Thoracic aorta (tissue), 2 donors: ENCODE results near the gene TMED8. TPM values are rescaled to one million over a fixed set of nuclear protein-coding genes. Genes with fewer than 3 reads are reported as not detected.
A peak's percentile ranks its signal among the peaks of the same experiment; 100 is the strongest.

ENCODE experiments used
- ATAC-seq: fragments of 150-250 bp; one replicate; pipeline ENCODE4 v1.8.0; 2017; ENCODE audit warnings: low read depth; ENCODE audit not compliant: insufficient number of reproducible peaks, low FRiP score
- DNase-seq: peaks from one replicate; pipeline ENCODE4 v3.0.0-alpha.2; 2020; ENCODE audit warnings: low spot score
- H3K27ac ChIP-seq, 2 donors: fragments of 200-600 bp; sonication (generic); 1 replicate in 1 of 2; 2 replicates in 1 of 2; pipeline ENCODE4 v1.5.1; 2016; ENCODE audit warnings: mild to moderate bottlenecking in 2 of 2, moderate library complexity in 2 of 2
- H3K27me3 ChIP-seq: fragments of 200-600 bp; sonication (generic); replicated peaks from 2 replicates; pipeline ENCODE4 v1.6.0; 2016; ENCODE audit warnings: mild to moderate bottlenecking; ENCODE audit not compliant: insufficient read depth
- H3K36me3 ChIP-seq: fragments of 200-600 bp; sonication (generic); one replicate; pipeline ENCODE4 v1.5.1; 2016
- H3K4me1 ChIP-seq, 2 donors: fragments of 200-600 bp; sonication (generic); 1 replicate in 1 of 2; 2 replicates in 1 of 2; pipeline versions ENCODE4 v1.5.1 to v1.6.0; 2016; ENCODE audit warnings: low read depth in 2 of 2, mild to moderate bottlenecking in 1 of 2; ENCODE audit not compliant: control insufficient read depth in 1 of 2
- H3K4me3 ChIP-seq: fragments of 200-600 bp; sonication (generic); 2 replicates; pipeline ENCODE4 v1.5.1; 2016; ENCODE audit warnings: mild to moderate bottlenecking
- H3K9me3 ChIP-seq: fragments of 200-600 bp; sonication (generic); 2 replicates; pipeline ENCODE4 v1.5.1; 2016
- CTCF ChIP-seq: fragments of 200-600 bp; sonication (generic); IDR thresholded peaks from one replicate; pipeline ENCODE4 v1.5.1; 2019; ENCODE audit warnings: antibody characterized with exemption
- total RNA-seq, 2 donors: library from RNA; depleted of rRNA; stranded (reverse); fragments of >200 nt; gene quantifications; one replicate each; pipeline versions ENCODE4 v1.1.0 to v1.2.3, GENCODE V29; 2016

The TMED8 gene
- total RNA-seq, 2 donors from 2014 or later, result 10.0 to 12.0 TPM

- H3K9me3 ChIP-seq, result no peaks in the 10 kb centered on the region
- ATAC-seq, result peak; percentile 6
- peak overlapping the region; percentile 88 for H3K4me3 ChIP-seq
- no peaks in the 10 kb centered on the region for H3K36me3 ChIP-seq
- peaks cover 7 to 18% of the 10 kb centered on the region in 2 donors for H3K4me1 ChIP-seq
- TF ChIP-seq CTCF, result no peak
- DNase-seq, result no peak
- H3K27ac ChIP-seq, result peak overlapping the region in 1 of 2 donors; percentile 68
- no peaks in the 10 kb centered on the region for H3K27me3 ChIP-seq
These were observed 579 bp upstream of the TMED8 start for GRCh38 chr14:77377502-77377844.

GRCh38 chr14:77375973-77376770, 722 bp downstream of the TMED8 start:
- peak overlapping the region; percentile 88 for H3K4me3 ChIP-seq
- no peaks in the 10 kb centered on the region for H3K36me3 ChIP-seq
- peak; percentile 21 for ATAC-seq
- no peaks in the 10 kb centered on the region for H3K9me3 ChIP-seq
- H3K27ac ChIP-seq, result peak overlapping the region; percentile 44 to 68
- DNase-seq, result no peak
- no peak for TF ChIP-seq CTCF
- no peaks in the 10 kb centered on the region for H3K27me3 ChIP-seq
- H3K4me1 ChIP-seq, result peaks cover 7 to 18% of the 10 kb centered on the region in 2 donors

GRCh38 chr14:77375164-77375950, 1.5 kb downstream of the TMED8 start:
- H3K27ac ChIP-seq, result no peak overlapping the region
- H3K27me3 ChIP-seq, result no peaks in the 10 kb centered on the region
- H3K9me3 ChIP-seq, result no peaks in the 10 kb centered on the region
- TF ChIP-seq CTCF, result no peak
- H3K4me3 ChIP-seq, result peak overlapping the region; percentile 88
- no peaks in the 10 kb centered on the region for H3K36me3 ChIP-seq
- H3K4me1 ChIP-seq, result peaks cover 7 to 18% of the 10 kb centered on the region in 2 donors
- ATAC-seq (no peak), DNase-seq (no peak)

GRCh38 chr14:77372304-77372841, 4.5 kb downstream of the TMED8 start:
- Histone ChIP-seq H3K9me3 (no peaks in the 10 kb centered on the region), H3K27ac (no peak overlapping the region)
- no peak for TF ChIP-seq CTCF

GRCh38 chr14:77369285-77369684, 7.6 kb downstream of the TMED8 start:
- no peak for DNase-seq
- H3K27ac ChIP-seq, result no peak overlapping the region
- H3K36me3 ChIP-seq, result no peaks in the 10 kb centered on the region
- H3K4me3 ChIP-seq, result no peak overlapping the region
- no peak for ATAC-seq
- no peaks in the 10 kb centered on the region for H3K4me1 ChIP-seq
- H3K9me3 ChIP-seq, result no peaks in the 10 kb centered on the region
- H3K27me3 ChIP-seq, result no peaks in the 10 kb centered on the region
- no peak for TF ChIP-seq CTCF

More at GRCh38 chr14:77372304-77372841, 4.5 kb downstream of the TMED8 start:
- no peaks in the 10 kb centered on the region for H3K36me3 ChIP-seq
- peaks cover 4 to 14% of the 10 kb centered on the region in 2 donors for H3K4me1 ChIP-seq
- no peak overlapping the region for H3K4me3 ChIP-seq
- ATAC-seq, result no peak
- H3K27me3 ChIP-seq, result no peaks in the 10 kb centered on the region
- no peak for DNase-seq
